GM12865 (cell line): ENCODE results near the gene ARID2.
A peak's percentile ranks its signal among the peaks of the same experiment; 100 is the strongest.

Experiments used
- DNase-seq: peaks from one replicate; pipeline ENCODE4 v3.0.0; 2010; ENCODE audit warnings: low read depth
- H3K4me3 ChIP-seq: 2 replicates; pipeline ENCODE4 v1.5.1; 2011; ENCODE audit warnings: mild to moderate bottlenecking, low read depth, low read length, control low read depth
- CTCF ChIP-seq: IDR thresholded peaks from 2 replicates; pipeline ENCODE4 v1.5.1; 2011; ENCODE audit warnings: low read length, control low read depth, low read depth, inconsistent platforms; ENCODE audit not compliant: insufficient read depth; ENCODE audit errors: missing control alignments

ARID2 gene

GRCh38 chr12:45732250-45732649 is 2.7 kb downstream of the ARID2 start:
- H3K4me3 ChIP-seq, result peak overlapping the region; percentile 88
- DNase-seq, result peak; percentile 58
- no peak for TF ChIP-seq CTCF

GRCh38 chr12:45732936-45733335 is 3.4 kb downstream of the ARID2 start:
- H3K4me3 ChIP-seq, result peak overlapping the region; percentile 88
- no peak for TF ChIP-seq CTCF
- no peak for DNase-seq

- TF ChIP-seq CTCF, result no peak
- H3K4me3 ChIP-seq, result no peak overlapping the region
- peak; percentile 35 for DNase-seq
These were observed 8.1 kb downstream of the ARID2 start for GRCh38 chr12:45737638-45738037.

GRCh38 chr12:45742590-45742989 is 13.1 kb downstream of the ARID2 start:
- DNase-seq, result no peak

GRCh38 chr12:45743247-45743646 is 13.7 kb downstream of the ARID2 start:
- TF ChIP-seq CTCF, result no peak
- DNase-seq, result no peak
- no peak overlapping the region for H3K4me3 ChIP-seq

More at GRCh38 chr12:45742590-45742989, 13.1 kb downstream of the ARID2 start:
- TF ChIP-seq CTCF, result no peak
- H3K4me3 ChIP-seq, result no peak overlapping the region

- no peak for DNase-seq
- TF ChIP-seq CTCF, result no peak
- H3K4me3 ChIP-seq, result no peak overlapping the region
These were observed 16.4 kb downstream of the ARID2 start for GRCh38 chr12:45745861-45746277.

GRCh38 chr12:45756666-45757065 is 27.2 kb downstream of the ARID2 start:
- no peak for DNase-seq

More at GRCh38 chr12:45756666-45757065, 27.2 kb downstream of the ARID2 start:
- H3K4me3 ChIP-seq, result no peak overlapping the region
- no peak for TF ChIP-seq CTCF
